ENCODE measurements around the gene UTP15. TPM values are rescaled to one million over a fixed set of nuclear protein-coding genes. Genes with fewer than 3 reads are reported as not detected.

The UTP15 gene
- total and polyA plus RNA-seq, 11 donors, result 2.3 to 12.5 (median 8.6) TPM

DNA sequence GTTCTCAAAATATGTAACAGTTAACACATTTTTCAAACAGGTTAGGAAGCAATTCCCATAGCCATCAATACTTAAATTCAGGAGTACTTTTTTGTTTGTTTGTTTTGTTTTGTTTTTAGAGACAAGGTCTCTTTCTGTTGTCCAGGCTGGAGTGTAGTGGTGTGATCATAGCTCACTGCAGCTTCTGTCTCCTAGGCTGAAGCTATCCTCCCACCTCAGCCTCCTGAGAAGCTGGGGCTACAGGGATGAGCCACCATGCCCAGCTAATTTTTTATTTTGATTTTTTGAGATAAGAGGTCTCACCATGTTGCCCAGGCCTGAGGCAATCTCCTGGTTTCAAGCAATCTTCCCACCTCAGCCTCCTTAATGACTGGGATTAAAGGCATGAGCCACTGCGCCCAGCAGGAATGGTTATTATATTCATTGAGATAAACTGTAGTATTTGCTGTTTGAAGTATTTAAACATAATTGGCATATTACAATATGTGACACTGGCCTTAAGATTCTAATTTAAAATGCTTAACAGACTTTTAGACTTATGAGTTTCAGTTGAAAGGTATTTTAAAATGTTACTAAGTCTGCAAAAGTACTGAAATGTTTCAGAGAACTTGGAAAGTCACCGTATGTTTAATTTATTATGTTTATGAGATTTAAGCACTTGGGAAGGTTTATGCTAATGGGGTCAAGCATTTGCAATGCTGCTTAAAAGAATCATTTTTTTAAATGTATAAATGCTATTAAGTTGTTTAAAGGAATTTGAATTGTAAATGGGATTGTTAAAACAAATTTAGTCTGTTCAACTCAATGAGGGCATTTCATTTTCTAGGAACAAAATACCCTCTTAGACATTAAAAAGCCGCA is 17.0 kb downstream of the UTP15 start:
- H3K4me3 ChIP-seq, result no peak overlapping the region
- H3K27ac ChIP-seq, result no peak overlapping the region
- H3K4me1 ChIP-seq, result no peaks in the 10 kb centered on the region
- ATAC-seq (no peak), DNase-seq (no peak)
- intact Hi-C loops (cut with DNase I), result loop anchor here in 2 of 10 donors (10.0 kb wide), 1 partner anchor 1072 kb away; no protein-coding TSS in a partner anchor
- H3K9me3 ChIP-seq, result no peaks in the 10 kb centered on the region
- WGBS, 4 donors, result 62 to 84% (median 74%) methylated on average over 3 of the region's 3 CpGs
- peaks cover 0 to 57% (median 50%) of the 10 kb centered on the region in 9 donors for H3K36me3 ChIP-seq
- TF ChIP-seq, protein P1, sequence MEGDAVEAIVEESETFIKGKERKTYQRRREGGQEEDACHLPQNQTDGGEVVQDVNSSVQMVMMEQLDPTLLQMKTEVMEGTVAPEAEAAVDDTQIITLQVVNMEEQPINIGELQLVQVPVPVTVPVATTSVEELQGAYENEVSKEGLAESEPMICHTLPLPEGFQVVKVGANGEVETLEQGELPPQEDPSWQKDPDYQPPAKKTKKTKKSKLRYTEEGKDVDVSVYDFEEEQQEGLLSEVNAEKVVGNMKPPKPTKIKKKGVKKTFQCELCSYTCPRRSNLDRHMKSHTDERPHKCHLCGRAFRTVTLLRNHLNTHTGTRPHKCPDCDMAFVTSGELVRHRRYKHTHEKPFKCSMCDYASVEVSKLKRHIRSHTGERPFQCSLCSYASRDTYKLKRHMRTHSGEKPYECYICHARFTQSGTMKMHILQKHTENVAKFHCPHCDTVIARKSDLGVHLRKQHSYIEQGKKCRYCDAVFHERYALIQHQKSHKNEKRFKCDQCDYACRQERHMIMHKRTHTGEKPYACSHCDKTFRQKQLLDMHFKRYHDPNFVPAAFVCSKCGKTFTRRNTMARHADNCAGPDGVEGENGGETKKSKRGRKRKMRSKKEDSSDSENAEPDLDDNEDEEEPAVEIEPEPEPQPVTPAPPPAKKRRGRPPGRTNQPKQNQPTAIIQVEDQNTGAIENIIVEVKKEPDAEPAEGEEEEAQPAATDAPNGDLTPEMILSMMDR (IDR thresholded peaks at IDR 0.05), result no peak
- TF ChIP-seq POLR2A (IDR thresholded peaks at IDR 0.05), result no peak
- H3K27me3 ChIP-seq, result no peaks in the 10 kb centered on the region

DNA sequence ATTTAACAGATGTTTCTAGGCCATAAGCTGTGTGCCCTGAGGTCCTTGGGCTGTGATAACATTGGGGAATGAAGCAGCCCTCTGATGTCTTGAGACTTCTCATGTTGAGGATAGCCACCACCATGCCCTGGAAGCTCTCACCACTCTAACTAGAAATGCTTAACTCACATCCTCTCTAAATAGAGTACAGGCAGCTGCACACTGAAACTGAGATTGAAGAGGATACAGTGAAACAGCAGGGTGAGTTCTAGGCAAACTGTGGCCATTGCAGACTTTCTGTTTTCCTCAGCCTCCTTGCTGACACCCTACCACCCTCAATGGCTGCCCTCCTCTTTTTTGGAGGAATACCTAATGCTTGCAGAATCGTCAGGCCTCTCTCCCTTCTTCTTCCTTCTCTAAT is 22.4 kb downstream of the UTP15 start:
- intact Hi-C loops (cut with DNase I), result loop anchor here in 3 of 10 donors (5.0 to 10.0 kb wide), 2 partner anchors 1059 to 1067 kb away; no protein-coding TSS in a partner anchor
- Histone ChIP-seq H3K9me3 (no peaks in the 10 kb centered on the region), H3K36me3 (peaks cover 0 to 4% (median 0%) of the 10 kb centered on the region in 9 donors), H3K4me1 (no peaks in the 10 kb centered on the region), H3K27ac (no peak overlapping the region), H3K27me3 (no peaks in the 10 kb centered on the region), H3K4me3 (no peak overlapping the region)
- ATAC-seq (no peak), DNase-seq (no peak)
- no peak for TF ChIP-seq POLR2A (IDR thresholded peaks at IDR 0.05)
- TF ChIP-seq, protein P1 (IDR thresholded peaks at IDR 0.05), result no peak
- WGBS, 4 donors, result 55 to 78% (median 66%) methylated on average over 1 of the region's 1 CpG

DNA sequence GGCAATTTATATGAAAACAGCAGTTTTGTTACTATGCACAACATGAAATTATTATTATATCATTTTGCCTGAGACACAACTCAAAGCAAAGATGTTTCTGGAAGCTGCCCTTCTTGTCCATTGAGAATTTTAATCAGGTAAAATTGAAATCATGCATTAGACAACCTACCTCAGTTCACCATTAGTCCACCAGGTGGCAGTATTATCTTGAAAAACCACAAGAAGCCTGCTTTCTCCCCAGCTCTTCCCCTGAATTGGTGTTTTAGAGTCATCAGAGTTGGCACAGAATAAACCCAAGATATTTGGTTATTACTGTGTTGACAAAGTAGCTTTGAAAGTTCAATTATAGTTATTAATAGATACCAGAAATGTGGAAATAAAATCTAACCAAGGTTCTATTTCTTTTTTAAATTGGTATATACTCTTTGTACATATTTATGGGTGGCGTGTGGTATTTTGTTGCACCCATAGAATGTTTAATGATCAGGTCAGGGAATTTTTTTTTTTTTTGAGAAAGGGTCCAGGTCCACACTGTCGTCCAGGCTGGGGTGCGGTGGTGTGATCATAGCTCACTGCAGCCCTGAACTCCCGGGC is 25.7 kb downstream of the UTP15 start:
- Histone ChIP-seq H3K36me3 (no peaks in the 10 kb centered on the region), H3K4me3 (no peak overlapping the region), H3K27ac (no peak overlapping the region), H3K4me1 (no peaks in the 10 kb centered on the region), H3K9me3 (no peaks in the 10 kb centered on the region), H3K27me3 (no peaks in the 10 kb centered on the region)
- ATAC-seq, result peak in 3 of 4 donors; percentile 59 to 75 (median 66)
- intact Hi-C loops (cut with DNase I), result loop anchor here in 9 of 10 donors (1.0 to 10.0 kb wide), 7 partner anchors 101 to 1064 kb away; partner anchors contain the start of gene ENC1 (in 1 of the 9)
- peak in 2 of 5 donors; percentile 41 to 54 for DNase-seq
- TF ChIP-seq POLR2A (IDR thresholded peaks at IDR 0.05), result no peak
- TF ChIP-seq, protein P1 (IDR thresholded peaks at IDR 0.05), result peak; percentile 80 to 93 (median 87)
- 55 to 69% (median 67%) methylated on average over 4 of the region's 4 CpGs for WGBS, 4 donors

Data from heart left ventricle (tissue), 16 donors.